Measurements from ENCODE around the gene CIRBP. TPM values are rescaled to one million over a fixed set of nuclear protein-coding genes. Genes with fewer than 3 reads are reported as not detected.

The CIRBP gene
- total and polyA plus RNA-seq, 2 of the 13 experiments (the other 11 are each of a cell fraction or from before 2014, with no cell fraction given): 133 to 140 TPM

DNA sequence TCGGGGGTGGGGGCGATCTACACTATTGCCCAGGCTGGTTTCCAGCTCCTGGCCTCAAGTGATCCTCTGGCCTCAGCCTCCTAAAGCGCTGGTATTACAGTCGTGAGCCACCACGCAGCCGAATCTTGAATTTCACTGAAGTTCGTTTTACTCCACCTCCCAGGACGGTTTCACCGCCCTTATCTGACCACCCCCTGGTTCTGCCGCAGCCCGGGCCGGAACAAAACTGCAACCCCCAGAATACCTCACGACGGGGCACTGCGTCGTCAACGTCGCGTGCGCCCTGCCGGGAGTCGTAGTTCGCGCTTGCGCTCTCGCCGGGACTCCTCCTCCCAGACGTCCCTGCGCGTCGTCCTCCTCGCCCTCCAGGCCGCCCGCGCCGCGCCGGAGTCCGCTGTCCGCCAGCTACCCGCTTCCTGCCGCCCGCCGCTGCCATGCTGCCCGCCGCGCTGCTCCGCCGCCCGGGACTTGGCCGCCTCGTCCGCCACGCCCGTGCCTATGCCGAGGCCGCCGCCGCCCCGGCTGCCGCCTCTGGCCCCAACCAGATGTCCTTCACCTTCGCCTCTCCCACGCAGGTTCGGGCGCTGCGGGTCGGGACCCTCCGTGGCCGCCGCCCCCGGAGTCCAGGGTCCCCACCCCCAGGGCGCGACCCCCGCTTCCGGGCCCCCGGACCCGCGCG lies 27.6 kb upstream of the CIRBP start, which contains the start of gene ATP5F1D (continued):
- peak; percentile 49; the same call in 1 of the 2 replicates for TF ChIP-seq ATF7-NPFF (CRISPR knock-in tag; IDR thresholded peaks at IDR 0.05; ENCODE audit: low read depth)
- 0 out of 2 replicates have a peak, but pooled peaks have one; percentile 43 for TF ChIP-seq CENPT (CRISPR knock-in tag; IDR thresholded peaks at IDR 0.05; ENCODE audit: low read depth)
- TF ChIP-seq, protein P1, sequence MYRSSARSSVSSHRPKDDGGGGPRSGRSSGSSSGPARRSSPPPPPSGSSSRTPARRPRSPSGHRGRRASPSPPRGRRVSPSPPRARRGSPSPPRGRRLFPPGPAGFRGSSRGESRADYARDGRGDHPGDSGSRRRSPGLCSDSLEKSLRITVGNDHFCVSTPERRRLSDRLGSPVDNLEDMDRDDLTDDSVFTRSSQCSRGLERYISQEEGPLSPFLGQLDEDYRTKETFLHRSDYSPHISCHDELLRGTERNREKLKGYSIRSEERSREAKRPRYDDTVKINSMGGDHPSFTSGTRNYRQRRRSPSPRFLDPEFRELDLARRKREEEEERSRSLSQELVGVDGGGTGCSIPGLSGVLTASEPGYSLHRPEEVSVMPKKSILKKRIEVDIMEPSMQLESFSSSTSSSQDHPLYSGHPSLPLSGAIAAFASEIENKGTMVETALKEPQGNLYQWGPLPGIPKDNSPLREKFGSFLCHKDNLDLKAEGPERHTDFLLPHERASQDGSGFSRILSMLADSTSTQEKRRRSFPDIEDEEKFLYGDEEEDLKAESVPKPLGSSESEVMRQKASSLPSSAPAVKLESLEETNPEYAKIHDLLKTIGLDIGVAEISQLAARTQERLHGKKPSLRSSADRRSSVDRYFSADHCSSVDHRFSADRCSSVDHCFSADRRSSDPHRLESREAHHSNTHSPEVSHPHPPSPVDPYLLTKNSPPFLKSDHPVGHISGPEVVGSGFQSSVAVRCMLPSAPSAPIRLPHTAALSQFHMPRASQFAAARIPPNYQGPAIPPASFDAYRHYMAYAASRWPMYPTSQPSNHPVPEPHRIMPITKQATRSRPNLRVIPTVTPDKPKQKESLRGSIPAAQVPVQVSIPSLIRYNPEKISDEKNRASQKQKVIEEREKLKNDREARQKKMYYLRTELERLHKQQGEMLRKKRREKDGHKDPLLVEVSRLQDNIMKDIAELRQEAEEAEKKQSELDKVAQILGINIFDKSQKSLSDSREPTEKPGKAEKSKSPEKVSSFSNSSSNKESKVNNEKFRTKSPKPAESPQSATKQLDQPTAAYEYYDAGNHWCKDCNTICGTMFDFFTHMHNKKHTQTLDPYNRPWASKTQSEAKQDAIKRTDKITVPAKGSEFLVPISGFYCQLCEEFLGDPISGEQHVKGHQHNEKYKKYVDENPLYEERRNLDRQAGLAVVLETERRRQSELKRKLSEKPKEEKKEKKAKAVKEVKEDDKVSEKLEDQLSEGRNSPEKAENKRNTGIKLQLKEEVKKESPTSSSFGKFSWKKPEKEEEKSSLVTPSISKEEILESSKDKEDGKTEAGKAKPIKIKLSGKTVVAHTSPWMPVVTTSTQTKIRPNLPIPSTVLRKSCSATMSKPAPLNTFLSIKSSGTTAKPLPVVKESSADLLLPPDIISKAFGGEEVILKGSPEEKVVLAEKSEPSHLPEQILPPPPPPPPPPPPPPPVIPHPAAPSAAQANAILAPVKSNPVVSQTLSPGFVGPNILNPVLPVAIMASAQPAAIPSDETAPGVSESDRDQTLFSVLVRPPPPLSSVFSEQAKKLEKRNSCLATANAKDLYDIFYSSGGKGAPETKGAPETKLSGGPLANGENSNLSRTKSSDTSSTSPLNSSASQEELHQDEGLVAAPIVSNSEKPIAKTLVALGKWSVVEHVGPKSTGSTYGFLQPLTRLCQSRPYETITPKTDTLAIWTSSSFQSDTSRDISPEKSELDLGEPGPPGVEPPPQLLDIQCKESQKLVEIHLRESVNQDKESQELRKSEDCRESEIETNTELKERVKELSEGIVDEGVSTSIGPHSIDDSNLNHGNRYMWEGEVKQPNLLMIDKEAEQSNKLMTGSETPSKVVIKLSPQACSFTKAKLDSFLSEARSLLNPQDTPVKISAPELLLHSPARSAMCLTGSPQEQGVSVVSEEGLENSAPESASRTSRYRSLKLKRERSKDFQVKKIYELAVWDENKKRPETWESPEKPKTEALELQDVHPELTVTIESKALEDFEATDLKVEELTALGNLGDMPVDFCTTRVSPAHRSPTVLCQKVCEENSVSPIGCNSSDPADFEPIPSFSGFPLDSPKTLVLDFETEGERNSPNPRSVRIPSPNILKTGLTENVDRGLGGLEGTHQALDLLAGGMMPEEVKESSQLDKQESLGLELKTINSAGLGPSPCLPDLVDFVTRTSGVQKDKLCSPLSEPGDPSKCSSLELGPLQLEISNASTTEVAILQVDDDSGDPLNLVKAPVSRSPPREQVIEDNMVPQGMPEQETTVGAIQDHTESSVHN (CRISPR knock-in tag; IDR thresholded peaks at IDR 0.05): no peak
- no peak; the same call in 1 of the 2 replicates for TF ChIP-seq SRY (CRISPR knock-in tag; IDR thresholded peaks at IDR 0.05)
- no peak for TF ChIP-seq KDM1A (CRISPR knock-in tag; IDR thresholded peaks at IDR 0.05)
- no peak for TF ChIP-seq ZNF570 (CRISPR knock-in tag; IDR thresholded peaks at IDR 0.05; ENCODE audit: borderline replicate concordance)
- no peak for TF ChIP-seq SKI (IDR thresholded peaks at IDR 0.05; ENCODE audit: partially characterized antibody)
- TF ChIP-seq HMGA1 (CRISPR knock-in tag; conservative IDR thresholded peaks at IDR 0.05): no peak
- TF ChIP-seq ZFP1 (CRISPR knock-in tag; IDR thresholded peaks at IDR 0.05): no peak
- TF ChIP-seq ZNF24 (IDR thresholded peaks at IDR 0.05): no peak
- no peak for TF ChIP-seq ZNF672 (CRISPR knock-in tag; IDR thresholded peaks at IDR 0.05)
- TF ChIP-seq MAX (IDR thresholded peaks at IDR 0.05): peak; percentile 74
- TF ChIP-seq ZNF30 (CRISPR knock-in tag; IDR thresholded peaks at IDR 0.05): no peak
- TF ChIP-seq ZNF441 (CRISPR knock-in tag; IDR thresholded peaks at IDR 0.05; ENCODE audit: borderline replicate concordance): no peak; the same call in 1 of the 2 replicates
- TF ChIP-seq WIZ (CRISPR knock-in tag; IDR thresholded peaks at IDR 0.05): no peak
- 0 out of 2 replicates have a peak, but pooled peaks have one; percentile 17 for TF ChIP-seq SP5 (CRISPR knock-in tag; IDR thresholded peaks at IDR 0.05; ENCODE audit: borderline replicate concordance, low read depth)
- TF ChIP-seq NFE2L1 (CRISPR knock-in tag; IDR thresholded peaks at IDR 0.05; ENCODE audit: borderline replicate concordance): no peak
- TF ChIP-seq ZNF883 (CRISPR knock-in tag; IDR thresholded peaks at IDR 0.05; ENCODE audit: not compliant biosample characterization): peak; percentile 41
- TF ChIP-seq, protein P2, sequence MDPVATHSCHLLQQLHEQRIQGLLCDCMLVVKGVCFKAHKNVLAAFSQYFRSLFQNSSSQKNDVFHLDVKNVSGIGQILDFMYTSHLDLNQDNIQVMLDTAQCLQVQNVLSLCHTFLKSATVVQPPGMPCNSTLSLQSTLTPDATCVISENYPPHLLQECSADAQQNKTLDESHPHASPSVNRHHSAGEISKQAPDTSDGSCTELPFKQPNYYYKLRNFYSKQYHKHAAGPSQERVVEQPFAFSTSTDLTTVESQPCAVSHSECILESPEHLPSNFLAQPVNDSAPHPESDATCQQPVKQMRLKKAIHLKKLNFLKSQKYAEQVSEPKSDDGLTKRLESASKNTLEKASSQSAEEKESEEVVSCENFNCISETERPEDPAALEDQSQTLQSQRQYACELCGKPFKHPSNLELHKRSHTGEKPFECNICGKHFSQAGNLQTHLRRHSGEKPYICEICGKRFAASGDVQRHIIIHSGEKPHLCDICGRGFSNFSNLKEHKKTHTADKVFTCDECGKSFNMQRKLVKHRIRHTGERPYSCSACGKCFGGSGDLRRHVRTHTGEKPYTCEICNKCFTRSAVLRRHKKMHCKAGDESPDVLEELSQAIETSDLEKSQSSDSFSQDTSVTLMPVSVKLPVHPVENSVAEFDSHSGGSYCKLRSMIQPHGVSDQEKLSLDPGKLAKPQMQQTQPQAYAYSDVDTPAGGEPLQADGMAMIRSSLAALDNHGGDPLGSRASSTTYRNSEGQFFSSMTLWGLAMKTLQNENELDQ (CRISPR knock-in tag; IDR thresholded peaks at IDR 0.05; ENCODE audit: borderline replicate concordance): no peak
- no peak for TF ChIP-seq STAG1 (CRISPR knock-in tag; IDR thresholded peaks at IDR 0.05)

All from HepG2 (cell line).